ENCODE data around the gene POLR3H.
"Not testable (repeated sequence)": the region's sequence is repeated elsewhere in the genome, so short reads cannot be mapped to it uniquely, and the experiment has no call there.

POLR3H gene

DNA sequence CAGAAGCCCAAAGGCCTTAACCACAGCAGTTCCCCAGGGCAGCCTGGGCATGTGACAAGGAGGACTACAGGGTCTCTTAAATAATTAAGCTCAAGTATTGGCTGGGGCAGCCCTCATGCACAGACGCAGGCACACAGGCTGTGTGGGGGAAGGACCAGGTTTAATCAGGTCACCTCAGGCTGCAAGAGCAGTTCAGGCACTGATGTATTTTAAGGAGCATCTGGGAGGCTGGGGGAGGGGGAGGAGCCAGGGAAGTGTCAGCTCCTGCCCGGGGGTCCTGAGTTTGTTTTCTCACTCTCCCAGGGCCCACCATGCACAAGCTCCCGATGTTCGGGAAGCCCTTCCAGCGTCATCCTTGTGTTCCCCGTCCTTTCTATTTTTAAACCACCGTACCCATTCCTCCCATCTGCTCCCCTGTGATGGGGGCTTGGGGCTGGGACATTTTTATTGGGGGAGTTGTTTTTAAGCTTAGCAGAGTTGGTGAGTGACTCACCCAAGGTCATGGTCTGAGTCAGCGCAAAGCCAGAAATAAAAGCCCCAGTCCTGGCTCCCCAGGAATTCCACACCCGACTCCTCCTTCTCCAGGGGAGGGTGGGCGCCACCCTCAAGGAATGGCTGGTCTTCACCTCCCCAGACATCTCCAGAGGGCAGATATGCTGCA, 18.9 kb upstream of the POLR3H start:
- Histone ChIP-seq H3K27ac (ENCODE audit: low read depth, low read length) (peak overlapping the region; percentile 71), H3K9me3 (ENCODE audit: control insufficient read depth, insufficient read depth, low read length) (no peaks in the 10 kb centered on the region), H3K36me3 (ENCODE audit: control insufficient read depth, insufficient read depth, low read length) (no peaks in the 10 kb centered on the region), H3K9ac (ENCODE audit: low read depth, low read length) (no peak overlapping the region), H3K4me3 (ENCODE audit: low read depth, low read length) (no peak overlapping the region), H3K4me1 (ENCODE audit: control insufficient read depth, insufficient read depth, low read length) (peaks cover 35% of the 10 kb centered on the region), H3K27me3 (ENCODE audit: control insufficient read depth, insufficient read depth, low read length) (no peaks in the 10 kb centered on the region)

DNA sequence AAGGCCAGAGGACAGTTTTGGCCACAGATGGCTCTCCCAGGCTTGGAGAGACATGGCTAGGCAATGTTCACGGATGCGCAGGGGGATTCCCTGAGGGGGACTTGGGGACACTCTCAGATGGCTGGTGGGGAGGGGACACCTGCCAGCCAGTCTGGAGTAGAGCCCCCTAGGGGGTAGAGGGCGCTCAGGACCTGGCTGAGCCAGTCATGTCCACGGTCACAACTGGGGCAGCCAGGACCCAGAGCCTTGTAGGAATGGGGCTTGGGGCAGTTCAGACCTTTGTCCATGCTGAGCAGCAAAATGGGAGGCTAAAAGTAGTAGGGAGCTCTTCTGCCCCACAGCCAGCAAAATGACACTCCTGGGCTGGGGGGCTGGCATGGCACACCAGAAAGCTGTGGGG, 18.2 kb upstream of the POLR3H start:
- H3K4me1 ChIP-seq (ENCODE audit: control insufficient read depth, insufficient read depth, low read length) = peaks cover 37% of the 10 kb centered on the region
- no peaks in the 10 kb centered on the region for H3K27me3 ChIP-seq (ENCODE audit: control insufficient read depth, insufficient read depth, low read length)
- no peak overlapping the region for H3K9ac ChIP-seq (ENCODE audit: low read depth, low read length)
- no peaks in the 10 kb centered on the region for H3K9me3 ChIP-seq (ENCODE audit: control insufficient read depth, insufficient read depth, low read length)
- H3K27ac ChIP-seq (ENCODE audit: low read depth, low read length) = peak overlapping the region; percentile 71
- H3K4me3 ChIP-seq (ENCODE audit: low read depth, low read length) = no peak overlapping the region
- H3K36me3 ChIP-seq (ENCODE audit: control insufficient read depth, insufficient read depth, low read length) = no peaks in the 10 kb centered on the region

DNA sequence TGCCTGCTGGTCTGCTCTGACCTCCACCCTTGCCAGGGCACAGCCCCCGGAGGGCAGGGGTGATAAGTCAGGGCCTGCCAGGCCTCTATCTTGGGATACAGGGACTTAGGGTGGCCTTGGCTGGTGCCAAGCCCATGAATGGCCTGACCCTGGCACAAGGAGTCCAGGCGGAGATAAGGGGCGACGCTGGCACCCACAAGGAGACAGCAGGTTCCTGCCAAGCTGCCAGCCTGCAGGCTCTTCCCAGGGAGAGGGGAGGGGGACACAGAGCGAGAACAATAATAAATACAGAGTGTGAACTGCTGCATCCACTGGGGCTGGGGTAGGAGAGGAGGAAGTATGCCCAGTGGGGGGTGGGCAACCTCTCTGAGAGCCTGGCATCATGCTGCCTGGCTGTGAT, 17.5 kb upstream of the POLR3H start:
- Histone ChIP-seq H3K27ac (ENCODE audit: low read depth, low read length) (peak overlapping the region; percentile 52), H3K36me3 (ENCODE audit: control insufficient read depth, insufficient read depth, low read length) (no peaks in the 10 kb centered on the region), H3K4me3 (ENCODE audit: low read depth, low read length) (no peak overlapping the region), H3K9ac (ENCODE audit: low read depth, low read length) (no peak overlapping the region), H3K4me1 (ENCODE audit: control insufficient read depth, insufficient read depth, low read length) (peaks cover 41% of the 10 kb centered on the region), H3K27me3 (ENCODE audit: control insufficient read depth, insufficient read depth, low read length) (no peaks in the 10 kb centered on the region), H3K9me3 (ENCODE audit: control insufficient read depth, insufficient read depth, low read length) (no peaks in the 10 kb centered on the region)

DNA sequence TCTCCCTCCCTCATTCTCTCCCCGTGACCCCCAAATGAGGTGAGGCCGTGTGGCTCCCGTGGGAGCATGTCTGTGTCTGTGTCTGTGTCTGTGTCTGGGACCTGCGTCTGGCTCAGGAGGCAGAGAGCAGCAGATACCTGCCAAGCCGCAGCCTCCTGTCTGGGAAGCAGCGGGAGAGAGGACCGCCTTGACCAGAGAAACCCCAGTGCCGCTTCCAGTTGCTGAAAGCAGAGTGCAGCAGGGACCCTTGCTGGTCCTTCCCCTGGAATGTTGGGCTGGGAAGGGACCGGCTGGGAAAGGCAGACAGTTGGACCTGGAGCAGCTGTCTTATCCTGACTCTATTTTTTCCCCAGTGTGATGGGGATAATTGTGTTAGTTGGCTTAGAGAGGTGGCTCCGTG, 17.1 kb upstream of the POLR3H start:
- H3K9me3 ChIP-seq (ENCODE audit: control insufficient read depth, insufficient read depth, low read length) = no peaks in the 10 kb centered on the region
- peaks cover 41% of the 10 kb centered on the region for H3K4me1 ChIP-seq (ENCODE audit: control insufficient read depth, insufficient read depth, low read length)
- H3K9ac ChIP-seq (ENCODE audit: low read depth, low read length) = no peak overlapping the region
- peak overlapping the region; percentile 42 for H3K4me3 ChIP-seq (ENCODE audit: low read depth, low read length)
- H3K27me3 ChIP-seq (ENCODE audit: control insufficient read depth, insufficient read depth, low read length) = no peaks in the 10 kb centered on the region
- peak overlapping the region; percentile 52 for H3K27ac ChIP-seq (ENCODE audit: low read depth, low read length)
- H3K36me3 ChIP-seq (ENCODE audit: control insufficient read depth, insufficient read depth, low read length) = no peaks in the 10 kb centered on the region

DNA sequence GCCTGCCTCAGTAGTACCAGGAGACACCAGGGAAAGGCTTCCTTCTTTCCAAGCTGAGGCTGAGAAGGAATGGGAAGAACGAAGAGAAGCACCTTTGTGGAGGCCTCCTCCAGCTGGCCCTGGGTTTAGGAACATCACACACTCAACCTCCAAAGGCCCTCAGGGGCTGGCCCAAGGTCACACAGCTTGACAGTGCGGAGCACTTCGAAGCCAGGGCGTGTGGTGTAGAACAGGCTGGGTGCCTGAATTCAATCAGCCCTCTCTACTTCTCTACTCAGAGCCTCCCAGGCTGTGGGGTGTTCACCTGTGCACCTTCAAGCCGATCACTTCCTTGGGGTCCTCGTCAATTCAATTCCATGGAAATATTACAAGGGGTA, 15.8 kb upstream of the POLR3H start:
- H3K27ac ChIP-seq (ENCODE audit: low read depth, low read length) = no peak overlapping the region
- H3K9ac ChIP-seq (ENCODE audit: low read depth, low read length) = no peak overlapping the region
- H3K9me3 ChIP-seq (ENCODE audit: control insufficient read depth, insufficient read depth, low read length) = no peaks in the 10 kb centered on the region
- H3K27me3 ChIP-seq (ENCODE audit: control insufficient read depth, insufficient read depth, low read length) = no peaks in the 10 kb centered on the region
- peaks cover 41% of the 10 kb centered on the region for H3K4me1 ChIP-seq (ENCODE audit: control insufficient read depth, insufficient read depth, low read length)
- H3K4me3 ChIP-seq (ENCODE audit: low read depth, low read length) = no peak overlapping the region
- no peaks in the 10 kb centered on the region for H3K36me3 ChIP-seq (ENCODE audit: control insufficient read depth, insufficient read depth, low read length)

DNA sequence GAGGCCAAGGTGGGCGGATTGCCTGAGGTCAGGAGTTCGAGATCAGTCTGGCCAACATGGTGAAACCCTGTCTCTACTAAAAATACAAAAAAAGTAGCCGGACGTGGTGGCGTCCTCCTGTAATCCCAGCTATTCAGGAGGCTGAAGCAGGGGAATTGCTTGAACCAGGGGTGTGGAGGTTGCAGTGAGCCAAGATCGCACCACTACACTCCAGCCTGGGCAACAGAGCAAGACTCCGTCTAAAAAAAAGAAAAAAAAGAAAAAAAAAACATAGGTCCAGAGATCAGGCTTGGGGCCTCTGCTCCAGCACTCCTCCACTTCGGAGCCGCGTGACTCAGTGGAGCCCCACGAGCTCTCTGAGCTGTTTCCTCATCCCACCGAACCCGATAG, 14.0 kb upstream of the POLR3H start:
- not testable (repeated sequence) for H3K36me3 ChIP-seq (ENCODE audit: control insufficient read depth, insufficient read depth, low read length); H3K27ac ChIP-seq (ENCODE audit: low read depth, low read length); H3K27me3 ChIP-seq (ENCODE audit: control insufficient read depth, insufficient read depth, low read length); H3K9me3 ChIP-seq (ENCODE audit: control insufficient read depth, insufficient read depth, low read length); H3K4me3 ChIP-seq (ENCODE audit: low read depth, low read length); H3K9ac ChIP-seq (ENCODE audit: low read depth, low read length)
- H3K4me1 ChIP-seq (ENCODE audit: control insufficient read depth, insufficient read depth, low read length) = peaks cover 38% of the 10 kb centered on the region

DNA sequence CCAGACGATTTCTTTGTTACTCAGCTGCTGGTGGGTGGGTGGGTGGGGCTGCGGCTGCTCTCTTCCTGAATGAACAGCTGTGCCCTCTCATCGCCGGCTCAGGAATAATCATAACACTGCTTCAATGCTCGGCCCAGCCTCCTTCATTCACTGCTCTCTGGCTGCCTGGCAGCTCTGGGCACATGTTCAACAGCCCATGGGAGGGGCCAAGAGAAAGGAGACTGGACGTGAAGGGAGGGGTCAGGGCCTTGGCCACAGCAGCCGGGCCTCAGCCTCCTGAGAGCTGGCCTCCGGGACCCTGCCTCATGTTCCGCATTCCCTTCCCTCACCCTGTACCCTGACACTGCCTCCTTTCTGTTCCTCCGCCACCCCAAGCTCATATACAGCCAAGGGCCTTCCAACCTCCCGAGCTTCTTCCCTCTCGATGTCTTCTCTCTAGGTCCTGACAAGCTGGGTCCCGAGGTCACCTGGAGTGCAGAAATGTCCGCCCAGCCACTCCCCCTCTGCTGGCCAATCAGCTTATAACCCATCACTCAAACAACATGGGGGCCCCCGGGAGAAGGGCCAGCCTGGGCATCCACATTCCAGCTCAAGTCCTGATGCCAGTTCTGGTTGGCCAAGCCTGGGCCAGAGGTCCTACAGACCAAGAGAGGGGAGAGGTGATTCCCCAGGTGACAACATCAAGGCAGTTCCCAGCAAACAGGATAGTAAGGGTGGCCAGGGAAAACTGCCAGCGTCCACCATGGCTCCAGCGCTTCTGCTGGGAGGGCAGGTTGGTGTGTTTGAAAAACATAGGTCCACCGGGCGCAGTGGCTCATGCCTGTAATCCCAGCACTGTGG, 13.4 kb upstream of the POLR3H start:
- Histone ChIP-seq H3K27ac (ENCODE audit: low read depth, low read length) (no peak overlapping the region), H3K27me3 (ENCODE audit: control insufficient read depth, insufficient read depth, low read length) (no peaks in the 10 kb centered on the region), H3K9ac (ENCODE audit: low read depth, low read length) (no peak overlapping the region)

DNA sequence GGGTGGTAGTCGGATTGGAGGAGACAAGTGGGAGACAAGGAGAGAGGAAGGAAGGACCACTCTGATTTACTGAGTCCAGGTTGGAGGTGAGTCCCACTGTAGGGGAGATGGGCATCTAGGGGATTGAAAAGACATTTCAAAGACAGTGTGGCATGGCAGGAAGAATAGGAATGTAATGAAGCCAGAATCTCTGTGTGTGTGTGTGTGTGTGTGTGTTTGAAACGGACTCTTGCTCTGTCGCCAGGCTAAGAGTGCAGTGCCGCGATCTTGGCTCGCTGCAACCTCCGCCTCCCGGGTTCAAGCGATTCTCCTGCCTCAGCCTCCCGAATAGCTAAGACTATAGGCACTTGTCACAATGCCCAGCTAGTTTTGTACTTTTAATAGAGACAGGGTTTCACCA, 12.3 kb upstream of the POLR3H start:
- H3K36me3 ChIP-seq (ENCODE audit: control insufficient read depth, insufficient read depth, low read length) = no peaks in the 10 kb centered on the region
- no peak overlapping the region for H3K27ac ChIP-seq (ENCODE audit: low read depth, low read length)
- no peak overlapping the region for H3K9ac ChIP-seq (ENCODE audit: low read depth, low read length)
- peaks cover 22% of the 10 kb centered on the region for H3K4me1 ChIP-seq (ENCODE audit: control insufficient read depth, insufficient read depth, low read length)
- H3K9me3 ChIP-seq (ENCODE audit: control insufficient read depth, insufficient read depth, low read length) = no peaks in the 10 kb centered on the region
- no peak overlapping the region for H3K4me3 ChIP-seq (ENCODE audit: low read depth, low read length)
- no peaks in the 10 kb centered on the region for H3K27me3 ChIP-seq (ENCODE audit: control insufficient read depth, insufficient read depth, low read length)

More for the DNA sequence above, 13.4 kb upstream of the POLR3H start:
- Histone ChIP-seq H3K4me3 (ENCODE audit: low read depth, low read length) (no peak overlapping the region), H3K4me1 (ENCODE audit: control insufficient read depth, insufficient read depth, low read length) (peaks cover 32% of the 10 kb centered on the region), H3K9me3 (ENCODE audit: control insufficient read depth, insufficient read depth, low read length) (no peaks in the 10 kb centered on the region), H3K36me3 (ENCODE audit: control insufficient read depth, insufficient read depth, low read length) (no peaks in the 10 kb centered on the region)

DNA sequence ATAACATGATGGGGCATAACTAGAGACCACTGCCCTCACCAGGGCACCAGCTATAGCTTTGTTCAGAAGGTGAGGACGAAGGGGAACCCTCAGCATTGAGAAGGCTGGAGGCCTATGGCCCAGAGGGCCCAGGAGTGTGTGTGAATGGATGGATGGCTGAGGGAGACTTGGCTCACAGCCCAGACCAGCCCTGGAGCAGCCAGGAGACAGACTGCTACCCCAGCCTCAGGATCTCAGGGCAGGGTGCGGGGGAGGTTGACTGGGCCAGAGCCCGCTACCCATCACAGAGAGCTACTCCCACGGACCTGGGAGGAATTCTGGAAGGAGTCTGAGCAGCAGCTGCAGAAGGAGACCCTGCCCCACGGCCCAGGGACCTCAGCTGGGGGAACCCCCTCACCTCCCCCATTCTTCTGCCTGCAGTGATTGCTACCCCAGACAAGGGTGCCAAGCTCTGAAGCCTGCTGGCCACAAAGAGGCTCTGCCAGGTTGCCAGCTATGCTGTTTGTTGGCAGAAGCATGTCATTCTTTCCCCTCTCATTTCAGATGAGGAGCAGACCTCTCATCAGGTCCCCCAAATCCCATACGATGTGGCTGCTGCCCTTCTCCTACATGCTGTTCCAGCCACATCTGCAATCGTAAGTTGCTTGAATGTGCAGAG, 11.2 kb upstream of the POLR3H start:
- Histone ChIP-seq H3K36me3 (ENCODE audit: control insufficient read depth, insufficient read depth, low read length) (no peaks in the 10 kb centered on the region), H3K27ac (ENCODE audit: low read depth, low read length) (no peak overlapping the region), H3K9ac (ENCODE audit: low read depth, low read length) (no peak overlapping the region), H3K4me1 (ENCODE audit: control insufficient read depth, insufficient read depth, low read length) (peaks cover 12% of the 10 kb centered on the region), H3K27me3 (ENCODE audit: control insufficient read depth, insufficient read depth, low read length) (no peaks in the 10 kb centered on the region), H3K4me3 (ENCODE audit: low read depth, low read length) (no peak overlapping the region), H3K9me3 (ENCODE audit: control insufficient read depth, insufficient read depth, low read length) (no peaks in the 10 kb centered on the region)

DNA sequence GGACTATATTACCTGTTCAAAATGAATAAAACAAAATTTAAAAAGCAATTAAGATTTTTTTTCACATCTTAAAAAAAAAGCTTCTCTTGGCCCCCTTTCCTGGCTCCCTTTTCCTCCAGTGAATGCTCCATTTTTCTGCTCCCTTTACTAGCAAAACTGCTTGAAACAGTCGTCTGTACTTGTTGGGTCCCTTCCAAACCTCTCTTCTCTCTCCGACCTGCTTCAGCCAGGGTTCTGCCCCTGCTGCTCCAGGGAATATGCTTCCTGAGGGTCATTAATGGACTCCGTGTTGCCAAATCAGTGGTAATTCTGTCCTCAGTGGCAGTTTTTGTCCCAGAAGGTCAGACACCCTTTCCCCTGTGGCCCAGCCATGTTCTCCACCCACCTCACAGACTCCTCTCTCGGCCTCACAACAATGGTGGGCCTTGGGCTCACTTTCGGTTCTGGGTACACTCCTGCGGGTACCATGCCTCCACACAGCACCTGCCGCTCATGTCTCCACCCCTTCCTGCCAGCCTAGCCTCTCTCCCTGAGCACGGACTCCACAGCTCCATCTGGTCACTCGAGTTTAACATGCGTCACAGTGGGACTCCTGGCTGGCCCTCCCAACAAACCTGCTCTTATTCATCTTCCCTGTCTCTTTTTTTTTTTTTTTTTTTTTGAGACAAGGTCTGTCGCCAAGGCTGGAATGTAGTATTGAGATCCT, 7.8 kb upstream of the POLR3H start:
- H3K9me3 ChIP-seq (ENCODE audit: control insufficient read depth, insufficient read depth, low read length) = no peaks in the 10 kb centered on the region
- no peak overlapping the region for H3K4me3 ChIP-seq (ENCODE audit: low read depth, low read length)
- no peak overlapping the region for H3K27ac ChIP-seq (ENCODE audit: low read depth, low read length)
- no peaks in the 10 kb centered on the region for H3K27me3 ChIP-seq (ENCODE audit: control insufficient read depth, insufficient read depth, low read length)
- H3K9ac ChIP-seq (ENCODE audit: low read depth, low read length) = no peak overlapping the region
- peaks cover 1% of the 10 kb centered on the region; the same call in 1 of the 2 replicates for H3K4me1 ChIP-seq (ENCODE audit: control insufficient read depth, insufficient read depth, low read length)
- H3K36me3 ChIP-seq (ENCODE audit: control insufficient read depth, insufficient read depth, low read length) = no peaks in the 10 kb centered on the region
